Kidney (tissue), 14 donors: ENCODE results near the gene MLC1. TPM values are rescaled to one million over a fixed set of nuclear protein-coding genes. Genes with fewer than 3 reads are reported as not detected.

Source experiments
- DNase-seq, 5 donors: peaks; one replicate each; pipeline ENCODE4 v3.0.0-alpha.2; 2013 to 2020
- FAIRE-seq: peaks from 2 replicates; lab custom pipeline; 2012; peaks lifted over from hg19 to GRCh38; lab: Jason Lieb, UNC
- H3K27ac ChIP-seq, 2 donors: one replicate each; pipeline ENCODE4 v1.7.0; 2013; ENCODE audit warnings: low read depth in 2 of 2, low read length in 2 of 2, inconsistent platforms in 1 of 2
- H3K27me3 ChIP-seq: one replicate; pipeline ENCODE4 v1.7.1; 2013; ENCODE audit warnings: low read length, inconsistent platforms; ENCODE audit not compliant: control insufficient read depth, insufficient read depth
- H3K36me3 ChIP-seq, 3 donors: one replicate each; pipeline versions ENCODE4 v1.7.0 to v1.7.1; 2013; ENCODE audit warnings: low read length in 3 of 3, control low read depth in 1 of 3, inconsistent platforms in 1 of 3; ENCODE audit not compliant: insufficient read depth in 3 of 3, control insufficient read depth in 2 of 3
- H3K4me1 ChIP-seq, 3 donors: one replicate each; pipeline versions ENCODE4 v1.7.0 to v1.7.1; 2013; ENCODE audit warnings: low read length in 3 of 3, inconsistent platforms in 1 of 3, low read depth in 1 of 3; ENCODE audit not compliant: control insufficient read depth in 2 of 3, insufficient read depth in 2 of 3
- H3K4me3 ChIP-seq, 3 donors: one replicate each; pipeline versions ENCODE4 v1.7.0 to v1.8.1; 2013; ENCODE audit warnings: low read length in 3 of 3, control low read depth in 1 of 3, inconsistent platforms in 1 of 3
- H3K9ac ChIP-seq, 3 donors: one replicate each; pipeline versions ENCODE4 v1.7.0 to v1.7.1; 2013; ENCODE audit warnings: low read length in 3 of 3, control low read depth in 1 of 3, inconsistent platforms in 1 of 3
- H3K9me3 ChIP-seq, 3 donors: one replicate each; pipeline versions ENCODE4 v1.7.0 to v1.7.1; 2013; ENCODE audit warnings: low read length in 3 of 3, control low read depth in 1 of 3, inconsistent platforms in 1 of 3; ENCODE audit not compliant: control insufficient read depth in 2 of 3, insufficient read depth in 1 of 3
- CTCF ChIP-seq: IDR thresholded peaks from 3 replicates; pipeline ENCODE4 v1.5.1; 2012; ENCODE audit warnings: mild to moderate bottlenecking, moderate library complexity, borderline replicate concordance; ENCODE audit not compliant: insufficient read depth; ENCODE audit errors: extremely low read depth
- intact Hi-C: fragments of 100-400 bp; cut with DNase I; formaldehyde crosslinking; loops from one replicate; pipeline ENCODE4 v1.11.1; 2022
- polyA plus RNA-seq: library from polyadenylated mRNA; stranded (reverse); fragments of 350-450 nt; fragmentation: Illumina TruSeq; extraction: RNeasy Lipid Tissue Mini Kit (QIAGEN cat#74804); gene quantifications from one replicate; pipeline ENCODE4 v1.2.3, GENCODE V29; 2014; ENCODE audit warnings: low read depth, low replicate concordance; ENCODE audit not compliant: insufficient read depth
- total RNA-seq: library from RNA; stranded (reverse); fragmentation: NEBNext Ultra II Directional; extraction: Animal tissue kit (Norgen Biotek cat#: 25700); gene quantifications from one replicate; pipeline ENCODE4 v1.2.1, GENCODE V29; 2021
- donor health status: control.
- donor health status: control.
- donor health status: control.
- donor health status: control.
- donor health status: control.
- donor health status: DM: yes; HTN: yes; CAD: no.
- donor health status: Normal renal cell carcinoma (clear cell type).

The MLC1 gene
- total and polyA plus RNA-seq, 2 donors from 2014 or later, result 0.28 TPM; not detected in 1

- DNase-seq (peak in 3 of 5 donors; percentile 44 to 53 (median 50)), FAIRE-seq (no peak)
- intact Hi-C loops, result no loop called here
- H3K4me1 ChIP-seq, result peaks cover 0 to 2% (median 0%) of the 10 kb centered on the region in 3 donors
- no peaks in the 10 kb centered on the region for H3K36me3 ChIP-seq
- no peak overlapping the region for H3K4me3 ChIP-seq
- TF ChIP-seq CTCF, result no peak
- no peak overlapping the region for H3K9ac ChIP-seq
- no peaks in the 10 kb centered on the region for H3K27me3 ChIP-seq
- no peak overlapping the region for H3K27ac ChIP-seq
- no peaks in the 10 kb centered on the region for H3K9me3 ChIP-seq
These were observed 25.4 kb downstream of the MLC1 start for GRCh38 chr22:50059881-50060262.

- Histone ChIP-seq H3K27me3 (no peaks in the 10 kb centered on the region), H3K9ac (no peak overlapping the region), H3K27ac (no peak overlapping the region), H3K4me3 (no peak overlapping the region), H3K4me1 (peaks cover 0 to 2% (median 0%) of the 10 kb centered on the region in 3 donors), H3K36me3 (no peaks in the 10 kb centered on the region), H3K9me3 (no peaks in the 10 kb centered on the region)
- intact Hi-C loops, result no loop called here
- no peak for TF ChIP-seq CTCF
- FAIRE-seq (no peak), DNase-seq (peak; percentile 56 to 83 (median 63))
These were observed 26.0 kb downstream of the MLC1 start for GRCh38 chr22:50058906-50059880.

GRCh38 chr22:50058061-50058905 is 26.9 kb downstream of the MLC1 start, which contains the start of gene TTLL8:
TSS of gene TTLL8 (minus strand) at chr22:50058298.
- no peaks in the 10 kb centered on the region for H3K36me3 ChIP-seq
- H3K4me1 ChIP-seq, result peaks cover 0 to 2% (median 0%) of the 10 kb centered on the region in 3 donors
- intact Hi-C loops, result no loop called here
- no peak for TF ChIP-seq CTCF
- FAIRE-seq, result no peak
- no peak within 1 kb of the TSS for H3K4me3 ChIP-seq
- DNase-seq, result peak in 3 of 5 donors; percentile 29 to 74 (median 73)
- no peaks in the 10 kb centered on the region for H3K27me3 ChIP-seq
- no peaks in the 10 kb centered on the region for H3K9me3 ChIP-seq
- no peak within 1 kb of the TSS for H3K27ac ChIP-seq
- no peak within 1 kb of the TSS for H3K9ac ChIP-seq
